Activated CD8-positive, alpha-beta memory T cell treated with anti-CD3 and anti-CD28 coated beads, Interleukin-2, amount 10 ng/mL, durations not matched to agents 7 days and 5 days (primary cell): ENCODE measurements around the gene ATXN7L1. TPM values are rescaled to one million over a fixed set of nuclear protein-coding genes. Genes with fewer than 3 reads are reported as not detected.

ENCODE experiments used
- ATAC-seq: fragments of 150-1000 bp; cut with Tn5 transposase; one replicate; pipeline ENCODE4 v1.10.0; 2021; ENCODE audit warnings: moderate library complexity
- CTCF ChIA-PET: fragments of 350-600 bp; sonication (Branson Sonifier 250); formaldehyde crosslinking; loops from one replicate; lab custom pipeline; 2021; ENCODE audit warnings: antibody characterized with exemption; lab: Charles Lee
- DNase-seq: peaks from one replicate; pipeline ENCODE4 v3.0.0-alpha.2; 2020
- H3K27ac Mint-ChIP-seq: one replicate; pipeline ENCODE4 v1.8.0; 2021; ENCODE audit warnings: mild to moderate bottlenecking, mixed read lengths
- H3K27me3 Mint-ChIP-seq: one replicate; pipeline ENCODE4 v1.8.0; 2021; ENCODE audit warnings: mixed read lengths
- H3K36me3 Mint-ChIP-seq: one replicate; pipeline ENCODE4 v1.8.0; 2021; ENCODE audit warnings: mild to moderate bottlenecking, mixed read lengths
- H3K4me1 Mint-ChIP-seq: one replicate; pipeline ENCODE4 v1.8.0; 2021; ENCODE audit warnings: mixed read lengths
- H3K4me3 Mint-ChIP-seq: one replicate; pipeline ENCODE4 v1.8.0; 2021; ENCODE audit warnings: mild to moderate bottlenecking, moderate library complexity, mixed read lengths
- H3K9me3 Mint-ChIP-seq: one replicate; pipeline ENCODE4 v1.8.0; 2022; ENCODE audit warnings: low read depth, mixed read lengths
- total RNA-seq, 2 experiments: library from RNA; stranded (reverse); gene quantifications; one replicate each; pipeline ENCODE4 v1.2.3, GENCODE V29; 2021

Gene ATXN7L1
- total RNA-seq, 2 experiments from 2014 or later, result 4.2 to 9.1 TPM

GRCh38 chr7:105779856-105780780, 96.3 kb downstream of the ATXN7L1 start:
- peaks cover 42% of the 10 kb centered on the region for H3K27me3 Mint-ChIP-seq
- DNase-seq (no peak), ATAC-seq (no peak)
- no peaks in the 10 kb centered on the region for H3K36me3 Mint-ChIP-seq
- H3K9me3 Mint-ChIP-seq, result no peaks in the 10 kb centered on the region
- CTCF ChIA-PET, result no interaction called here
- no peak overlapping the region for H3K27ac Mint-ChIP-seq
- H3K4me1 Mint-ChIP-seq, result peaks cover 10% of the 10 kb centered on the region
- no peak overlapping the region for H3K4me3 Mint-ChIP-seq

GRCh38 chr7:105778956-105779355, 97.4 kb downstream of the ATXN7L1 start:
- Mint-ChIP-seq H3K36me3 (no peaks in the 10 kb centered on the region), H3K27ac (no peak overlapping the region), H3K9me3 (no peaks in the 10 kb centered on the region), H3K27me3 (peaks cover 36% of the 10 kb centered on the region), H3K4me1 (peaks cover 10% of the 10 kb centered on the region), H3K4me3 (no peak overlapping the region)
- CTCF ChIA-PET, result no interaction called here
- DNase-seq (no peak), ATAC-seq (no peak)

- Mint-ChIP-seq H3K27me3 (peaks cover 34% of the 10 kb centered on the region), H3K9me3 (no peaks in the 10 kb centered on the region), H3K36me3 (no peaks in the 10 kb centered on the region), H3K4me3 (no peak overlapping the region), H3K27ac (no peak overlapping the region), H3K4me1 (no peaks in the 10 kb centered on the region)
- ATAC-seq, result no peak
- CTCF ChIA-PET, result interaction anchor here (1.2 to 1.4 kb wide), 2 partner anchors 8 to 16 kb away, joined by 3 read pairs; no protein-coding TSS in a partner anchor
- no peak for DNase-seq
Observed at GRCh38 chr7:105776986-105777910, 99.2 kb downstream of the ATXN7L1 start.

- Mint-ChIP-seq H3K4me1 (no peaks in the 10 kb centered on the region), H3K36me3 (no peaks in the 10 kb centered on the region), H3K4me3 (no peak overlapping the region), H3K9me3 (no peaks in the 10 kb centered on the region), H3K27me3 (peaks cover 29% of the 10 kb centered on the region), H3K27ac (no peak overlapping the region)
- CTCF ChIA-PET, result interaction anchor here (1.2 kb wide), 1 partner anchor 9 kb away, joined by 3 read pairs; no protein-coding TSS in a partner anchor
- no peak for ATAC-seq
- DNase-seq, result no peak
Observed at GRCh38 chr7:105776068-105776790, 100.2 kb downstream of the ATXN7L1 start.

GRCh38 chr7:105775580-105775979, 100.8 kb downstream of the ATXN7L1 start:
- ATAC-seq (no peak), DNase-seq (no peak)
- CTCF ChIA-PET, result no interaction called here
- H3K4me3 Mint-ChIP-seq, result no peak overlapping the region
- no peak overlapping the region for H3K27ac Mint-ChIP-seq
- no peaks in the 10 kb centered on the region for H3K4me1 Mint-ChIP-seq
- H3K36me3 Mint-ChIP-seq, result no peaks in the 10 kb centered on the region
- H3K9me3 Mint-ChIP-seq, result no peaks in the 10 kb centered on the region
- H3K27me3 Mint-ChIP-seq, result peaks cover 24% of the 10 kb centered on the region

GRCh38 chr7:105773030-105773460, 103.4 kb downstream of the ATXN7L1 start:
- Mint-ChIP-seq H3K36me3 (no peaks in the 10 kb centered on the region), H3K27ac (no peak overlapping the region), H3K27me3 (peaks cover 7% of the 10 kb centered on the region), H3K9me3 (no peaks in the 10 kb centered on the region), H3K4me1 (no peaks in the 10 kb centered on the region), H3K4me3 (no peak overlapping the region)
- no peak for ATAC-seq
- CTCF ChIA-PET, result no interaction called here
- no peak for DNase-seq

- DNase-seq (no peak), ATAC-seq (no peak)
- Mint-ChIP-seq H3K36me3 (no peaks in the 10 kb centered on the region), H3K4me1 (peaks cover 8% of the 10 kb centered on the region), H3K27me3 (peaks cover 21% of the 10 kb centered on the region), H3K4me3 (no peak overlapping the region), H3K27ac (no peak overlapping the region), H3K9me3 (no peaks in the 10 kb centered on the region)
- CTCF ChIA-PET, result interaction anchor here (1.3 kb wide), 2 partner anchors 9 to 114 kb away, joined by 3 read pairs; no protein-coding TSS in a partner anchor
Observed at GRCh38 chr7:105769901-105770628, 106.3 kb downstream of the ATXN7L1 start.

GRCh38 chr7:105768898-105769507, 107.4 kb downstream of the ATXN7L1 start:
- peaks cover 21% of the 10 kb centered on the region for H3K27me3 Mint-ChIP-seq
- no peak for DNase-seq
- H3K27ac Mint-ChIP-seq, result no peak overlapping the region
- ATAC-seq, result no peak
- CTCF ChIA-PET, result interaction anchor here (0.9 kb wide), 2 partner anchors 108 to 240 kb away, joined by 3 read pairs; partner anchors contain the start of gene ATXN7L1
- H3K4me3 Mint-ChIP-seq, result no peak overlapping the region
- H3K36me3 Mint-ChIP-seq, result no peaks in the 10 kb centered on the region
- H3K4me1 Mint-ChIP-seq, result peaks cover 8% of the 10 kb centered on the region
- no peaks in the 10 kb centered on the region for H3K9me3 Mint-ChIP-seq

GRCh38 chr7:105768117-105768516, 108.3 kb downstream of the ATXN7L1 start:
- Mint-ChIP-seq H3K4me3 (no peak overlapping the region), H3K4me1 (peaks cover 8% of the 10 kb centered on the region), H3K27ac (no peak overlapping the region), H3K27me3 (peaks cover 21% of the 10 kb centered on the region), H3K36me3 (peaks cover under 1% of the 10 kb centered on the region), H3K9me3 (no peaks in the 10 kb centered on the region)
- CTCF ChIA-PET, result interaction anchor here (0.7 to 1.4 kb wide), 4 partner anchors 16 to 241 kb away, joined by 3 read pairs; no protein-coding TSS in a partner anchor
- ATAC-seq (no peak), DNase-seq (no peak)

GRCh38 chr7:105766421-105767073, 109.9 kb downstream of the ATXN7L1 start:
- ATAC-seq (no peak), DNase-seq (no peak)
- CTCF ChIA-PET, result interaction anchor here (0.6 to 1.5 kb wide), 6 partner anchors 97 to 257 kb away, joined by 3 to 5 read pairs (median 3); no protein-coding TSS in a partner anchor
- Mint-ChIP-seq H3K4me1 (peaks cover 8% of the 10 kb centered on the region), H3K9me3 (no peaks in the 10 kb centered on the region), H3K36me3 (peaks cover 1% of the 10 kb centered on the region), H3K27ac (no peak overlapping the region), H3K4me3 (no peak overlapping the region), H3K27me3 (peaks cover 21% of the 10 kb centered on the region)

GRCh38 chr7:105765846-105766245, 110.6 kb downstream of the ATXN7L1 start:
- H3K4me3 Mint-ChIP-seq, result no peak overlapping the region
- DNase-seq (no peak), ATAC-seq (no peak)
- no peaks in the 10 kb centered on the region for H3K9me3 Mint-ChIP-seq
- CTCF ChIA-PET, result interaction anchor here (0.6 to 7.0 kb wide), 10 partner anchors 22 to 388 kb away, joined by 3 to 98 read pairs (median 4); no protein-coding TSS in a partner anchor
- H3K27ac Mint-ChIP-seq, result no peak overlapping the region
- peaks cover 1% of the 10 kb centered on the region for H3K36me3 Mint-ChIP-seq
- peaks cover 15% of the 10 kb centered on the region for H3K4me1 Mint-ChIP-seq
- peaks cover 21% of the 10 kb centered on the region for H3K27me3 Mint-ChIP-seq
